ENCODE data around the gene SCOC. TPM values are rescaled to one million over a fixed set of nuclear protein-coding genes. Genes with fewer than 3 reads are reported as not detected.
"Not testable (repeated sequence)": the region's sequence is repeated elsewhere in the genome, so short reads cannot be mapped to it uniquely, and the experiment has no call there.

The SCOC gene
- polyA plus RNA-seq, 1 donor (not counting 4 experiments of a cell fraction or from before 2014, with no cell fraction given): 92.1 TPM

GRCh38 chr4:140408974-140409373 is 35.5 kb downstream of the SCOC start:
- no peak for TF ChIP-seq EZH2 (IDR thresholded peaks at IDR 0.05; ENCODE audit: low read length)
- H3K4me2 ChIP-seq (ENCODE audit: control insufficient read depth, extremely low read depth, insufficient read depth, low read depth, low read length): no peak overlapping the region
- H3K79me2 ChIP-seq (ENCODE audit: control insufficient read depth, insufficient read depth, low read length): no peaks in the 10 kb centered on the region
- H3K9me3 ChIP-seq (ENCODE audit: control insufficient read depth, low read depth, low read length): no peaks in the 10 kb centered on the region
- no peak overlapping the region for H3K4me3 ChIP-seq (ENCODE audit: control insufficient read depth in 2 of 3, extremely low read depth in 1 of 3, insufficient read depth in 2 of 3, low read depth in 1 of 3, low read length in 3 of 3)
- H3K4me1 ChIP-seq (ENCODE audit: control insufficient read depth, extremely low read depth, insufficient read depth, low read length): no peaks in the 10 kb centered on the region
- dilution Hi-C loops (cut with MboI; ENCODE audit: extremely low pct_ligation_motif_present, low sequenced_read_pairs): no loop called here
- H3K36me3 ChIP-seq (ENCODE audit: control insufficient read depth in 2 of 2, extremely low read depth in 1 of 2, insufficient read depth in 2 of 2, low read length in 2 of 2): no peaks in the 10 kb centered on the region
- no peak for DNase-seq (ENCODE audit: low read depth, low spot score)
- H3K9ac ChIP-seq (ENCODE audit: control insufficient read depth, extremely low read depth, insufficient read depth, low read length): no peak overlapping the region
- H2AFZ ChIP-seq (ENCODE audit: control insufficient read depth, low read length): no peak overlapping the region
- H3K9me1 ChIP-seq (ENCODE audit: control insufficient read depth, extremely low read depth, insufficient read depth, low read length): no peaks in the 10 kb centered on the region
- no peaks in the 10 kb centered on the region for H3K27me3 ChIP-seq (ENCODE audit: control insufficient read depth, extremely low read depth, insufficient read depth, low read length)
- no peak overlapping the region for H3K27ac ChIP-seq (ENCODE audit: control insufficient read depth, insufficient read depth, low read length)
- H4K20me1 ChIP-seq (ENCODE audit: control insufficient read depth, extremely low read depth, insufficient read depth, low read length): no peaks in the 10 kb centered on the region
- FAIRE-seq: no peak

GRCh38 chr4:140413130-140413969 is 39.9 kb downstream of the SCOC start:
- FAIRE-seq; H3K9me1 ChIP-seq (ENCODE audit: control insufficient read depth, extremely low read depth, insufficient read depth, low read length); H3K4me3 ChIP-seq (ENCODE audit: control insufficient read depth in 2 of 3, extremely low read depth in 1 of 3, insufficient read depth in 2 of 3, low read depth in 1 of 3, low read length in 3 of 3); H3K9ac ChIP-seq (ENCODE audit: control insufficient read depth, extremely low read depth, insufficient read depth, low read length); H3K9me3 ChIP-seq (ENCODE audit: control insufficient read depth, low read depth, low read length); H3K27me3 ChIP-seq (ENCODE audit: control insufficient read depth, extremely low read depth, insufficient read depth, low read length); DNase-seq (ENCODE audit: low read depth, low spot score); dilution Hi-C loops (cut with MboI; ENCODE audit: extremely low pct_ligation_motif_present, low sequenced_read_pairs); H3K79me2 ChIP-seq (ENCODE audit: control insufficient read depth, insufficient read depth, low read length); H3K4me2 ChIP-seq (ENCODE audit: control insufficient read depth, extremely low read depth, insufficient read depth, low read depth, low read length); H4K20me1 ChIP-seq (ENCODE audit: control insufficient read depth, extremely low read depth, insufficient read depth, low read length); H2AFZ ChIP-seq (ENCODE audit: control insufficient read depth, low read length); H3K36me3 ChIP-seq (ENCODE audit: control insufficient read depth in 2 of 2, extremely low read depth in 1 of 2, insufficient read depth in 2 of 2, low read length in 2 of 2); H3K4me1 ChIP-seq (ENCODE audit: control insufficient read depth, extremely low read depth, insufficient read depth, low read length); H3K27ac ChIP-seq (ENCODE audit: control insufficient read depth, insufficient read depth, low read length): not testable (repeated sequence)

- Histone ChIP-seq H3K79me2 (ENCODE audit: control insufficient read depth, insufficient read depth, low read length) (no peaks in the 10 kb centered on the region), H3K36me3 (ENCODE audit: control insufficient read depth in 2 of 2, extremely low read depth in 1 of 2, insufficient read depth in 2 of 2, low read length in 2 of 2) (no peaks in the 10 kb centered on the region), H4K20me1 (ENCODE audit: control insufficient read depth, extremely low read depth, insufficient read depth, low read length) (no peaks in the 10 kb centered on the region), H3K4me3 (ENCODE audit: control insufficient read depth in 2 of 3, extremely low read depth in 1 of 3, insufficient read depth in 2 of 3, low read depth in 1 of 3, low read length in 3 of 3) (no peak overlapping the region), H3K9me1 (ENCODE audit: control insufficient read depth, extremely low read depth, insufficient read depth, low read length) (no peaks in the 10 kb centered on the region), H3K9ac (ENCODE audit: control insufficient read depth, extremely low read depth, insufficient read depth, low read length) (no peak overlapping the region), H3K9me3 (ENCODE audit: control insufficient read depth, low read depth, low read length) (no peaks in the 10 kb centered on the region), H3K4me2 (ENCODE audit: control insufficient read depth, extremely low read depth, insufficient read depth, low read depth, low read length) (no peak overlapping the region), H2AFZ (ENCODE audit: control insufficient read depth, low read length) (no peak overlapping the region), H3K27me3 (ENCODE audit: control insufficient read depth, extremely low read depth, insufficient read depth, low read length) (peaks cover 18% of the 10 kb centered on the region), H3K4me1 (ENCODE audit: control insufficient read depth, extremely low read depth, insufficient read depth, low read length) (no peaks in the 10 kb centered on the region), H3K27ac (ENCODE audit: control insufficient read depth, insufficient read depth, low read length) (no peak overlapping the region)
- TF ChIP-seq CTCF (optimal IDR thresholded peaks at IDR 0.05 in 1 of 3, IDR thresholded peaks at IDR 0.05 in 1 of 3, conservative IDR thresholded peaks at IDR 0.05 in 1 of 3; ENCODE audit: extremely low read depth in 1 of 3, insufficient read depth in 2 of 3, low read length in 3 of 3): no peak
- TF ChIP-seq EZH2 (IDR thresholded peaks at IDR 0.05; ENCODE audit: low read length): no peak
- DNase-seq (ENCODE audit: low read depth, low spot score): no peak
- dilution Hi-C loops (cut with MboI; ENCODE audit: extremely low pct_ligation_motif_present, low sequenced_read_pairs): no loop called here
- no peak for FAIRE-seq
Observed at GRCh38 chr4:140423106-140423505, 49.7 kb downstream of the SCOC start.
